NCI-H2196 treated with DMSO at 0.1 percent for 48 hours (cell line): Measurements from ENCODE around the gene PHYHIPL.
A peak's percentile ranks its signal among the peaks of the same experiment; 100 is the strongest.
"Not testable (repeated sequence)": the region's sequence is repeated elsewhere in the genome, so short reads cannot be mapped to it uniquely, and the experiment has no call there.

ENCODE experiments used
- DNase-seq: peaks from one replicate; lab custom pipeline; 2025; ENCODE audit not compliant: unreplicated experiment; lab: John Stamatoyannopoulos, UW

The PHYHIPL gene

DNA sequence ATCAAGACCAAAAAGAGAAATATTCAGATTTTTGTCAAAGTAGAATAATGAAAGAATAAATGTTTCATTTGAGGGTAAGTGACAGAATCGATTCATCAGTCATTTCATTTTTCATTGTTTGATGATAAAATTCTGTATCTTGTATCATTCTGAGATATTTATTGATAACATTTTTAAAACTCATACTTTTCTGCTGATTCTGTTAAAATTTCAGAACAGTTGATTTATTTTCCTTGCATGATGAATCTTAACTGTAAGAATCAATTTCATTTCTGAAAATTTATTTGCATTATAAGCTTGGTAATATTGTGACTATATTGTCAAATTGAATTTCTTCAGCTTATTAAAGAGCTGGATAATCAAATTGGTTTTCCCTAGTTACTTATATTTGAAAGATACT is 13.9 kb downstream of the PHYHIPL start:
- DNase-seq: no peak

DNA sequence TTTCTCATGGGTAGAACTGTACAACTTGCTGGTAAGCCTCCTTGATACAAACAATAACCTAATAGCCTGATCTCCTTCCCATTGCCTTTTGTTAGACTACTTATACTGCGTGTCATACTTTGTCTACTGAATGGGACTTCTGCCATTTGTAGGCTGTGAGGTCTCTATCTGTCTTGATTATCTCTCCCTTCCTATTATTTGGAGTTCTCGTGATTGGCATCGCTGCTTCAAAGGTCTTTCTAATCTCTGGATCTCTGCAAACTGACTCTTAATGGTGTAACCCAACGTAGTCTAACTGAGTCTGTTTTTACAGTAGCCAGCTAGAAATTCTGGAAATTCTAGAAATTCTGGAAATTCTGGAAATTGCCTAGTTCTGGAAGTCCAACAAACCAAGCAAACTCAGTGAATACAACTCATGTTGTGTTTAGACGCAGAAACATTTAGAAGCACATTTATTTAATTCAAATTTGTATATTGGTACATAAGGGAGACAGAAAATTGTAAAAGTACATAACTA is 29.8 kb downstream of the PHYHIPL start:
- DNase-seq: no peak

DNA sequence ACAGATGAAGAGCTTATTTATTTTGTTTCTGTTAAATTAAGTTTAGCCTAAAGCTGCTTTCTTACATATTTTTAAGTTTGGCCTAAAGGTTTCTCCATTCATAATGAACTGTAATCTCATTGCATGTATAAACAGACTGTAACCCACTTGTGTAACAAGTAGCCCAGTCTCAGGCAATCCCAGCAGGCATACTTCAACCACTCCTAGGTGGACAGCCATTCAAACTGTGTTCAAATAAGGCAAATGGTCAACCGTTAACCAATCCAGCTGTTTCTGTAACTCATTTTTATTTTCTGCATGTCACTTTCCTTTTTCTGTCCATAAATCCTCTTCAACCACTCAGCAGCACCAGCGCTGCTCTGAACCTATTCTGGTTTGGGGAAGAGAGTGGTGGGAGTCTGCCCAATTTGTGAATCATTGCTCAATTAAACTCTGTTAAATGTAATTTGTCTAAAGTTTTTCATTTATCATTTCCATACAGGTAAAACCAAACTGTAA is 35.9 kb downstream of the PHYHIPL start:
- no peak for DNase-seq

GRCh38 chr10:59214160-59214559 is 37.7 kb downstream of the PHYHIPL start:
- DNase-seq: no peak

DNA sequence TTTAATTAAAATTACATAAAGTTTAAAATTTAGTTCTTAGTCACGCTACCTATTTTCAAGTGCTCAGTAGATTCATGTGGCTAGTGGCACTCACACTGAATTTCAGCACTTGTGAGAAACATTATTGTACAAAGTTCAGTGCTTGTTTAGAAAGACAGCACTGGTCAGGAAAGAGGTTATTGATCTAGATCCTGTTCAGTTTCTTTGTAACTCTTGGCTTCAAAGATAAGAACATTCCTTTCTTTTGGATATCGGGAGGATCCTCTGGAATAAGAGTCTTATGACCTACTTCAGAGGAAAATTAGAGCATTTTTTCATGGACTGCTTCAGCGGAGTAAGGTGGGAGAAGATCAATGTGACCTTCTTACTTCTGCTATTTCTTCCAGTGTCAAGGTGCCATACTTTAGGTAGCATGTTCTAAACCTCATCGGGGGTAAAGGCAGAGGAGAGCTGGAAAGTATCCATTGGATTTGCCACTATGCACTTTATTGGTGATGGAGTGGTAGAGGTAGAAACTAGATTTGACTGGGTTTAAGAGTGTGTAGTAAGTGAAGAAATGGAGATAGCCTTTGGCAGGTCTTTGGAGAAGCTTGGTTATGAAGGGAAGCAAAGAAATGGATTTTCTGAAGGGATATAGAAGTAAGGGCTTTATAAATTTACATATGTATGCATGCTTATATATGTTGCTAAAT is 39.9 kb downstream of the PHYHIPL start:
- no peak for DNase-seq

GRCh38 chr10:59222788-59223187 is 46.3 kb downstream of the PHYHIPL start:
- DNase-seq: no peak

GRCh38 chr10:59223597-59223996 is 47.2 kb downstream of the PHYHIPL start:
- DNase-seq: not testable (repeated sequence)

GRCh38 chr10:59225211-59225610 is 48.8 kb downstream of the PHYHIPL start:
- DNase-seq: no peak

DNA sequence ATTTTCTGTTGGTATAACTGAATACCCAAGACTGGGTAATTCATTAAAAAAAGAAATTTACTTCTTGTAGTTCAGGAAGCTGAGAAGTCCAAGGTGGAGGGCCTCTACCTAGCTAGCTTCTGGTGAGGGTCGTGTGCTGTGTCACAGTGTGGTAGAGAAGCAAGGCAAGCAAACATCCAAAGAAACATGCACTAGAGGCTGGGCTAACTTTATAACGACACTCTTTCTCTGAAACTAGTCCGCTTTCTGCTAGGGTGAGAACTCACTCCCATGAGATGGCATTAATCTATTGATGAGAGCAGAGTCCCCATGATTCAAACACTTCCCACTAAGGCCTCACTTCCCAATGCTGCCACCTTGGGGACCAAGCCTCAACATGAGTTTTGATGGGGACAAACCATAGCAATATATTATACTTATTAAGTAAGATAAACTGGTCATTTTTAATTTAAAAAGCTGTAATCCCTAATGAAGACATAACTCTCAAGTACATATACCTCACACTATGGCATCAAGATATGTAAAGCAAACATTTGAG is 50.8 kb downstream of the PHYHIPL start:
- no peak for DNase-seq

DNA sequence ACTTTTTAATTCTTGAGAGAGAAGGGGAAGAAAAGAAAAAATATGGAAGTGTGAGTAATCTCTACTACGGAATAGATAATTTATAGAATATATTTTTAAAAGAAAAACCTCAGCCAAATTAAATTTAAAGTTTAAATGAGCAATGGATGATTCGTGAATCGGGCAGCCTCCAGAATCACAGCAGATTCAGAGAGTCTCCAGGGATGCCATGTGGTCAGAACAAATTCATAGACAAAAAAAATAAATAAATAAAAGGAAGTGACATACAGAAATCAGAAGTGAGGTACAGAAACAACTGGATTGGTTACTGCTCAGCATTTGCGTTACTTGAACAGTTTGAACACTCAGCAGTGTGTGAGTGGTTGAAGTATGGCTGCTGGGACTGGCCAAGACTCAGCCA is 53.0 kb downstream of the PHYHIPL start:
- DNase-seq: no peak

- no peak for DNase-seq
These were observed 57.8 kb downstream of the PHYHIPL start for GRCh38 chr10:59234194-59234593.

- no peak for DNase-seq
These were observed 58.5 kb downstream of the PHYHIPL start for GRCh38 chr10:59234816-59235429.

DNA sequence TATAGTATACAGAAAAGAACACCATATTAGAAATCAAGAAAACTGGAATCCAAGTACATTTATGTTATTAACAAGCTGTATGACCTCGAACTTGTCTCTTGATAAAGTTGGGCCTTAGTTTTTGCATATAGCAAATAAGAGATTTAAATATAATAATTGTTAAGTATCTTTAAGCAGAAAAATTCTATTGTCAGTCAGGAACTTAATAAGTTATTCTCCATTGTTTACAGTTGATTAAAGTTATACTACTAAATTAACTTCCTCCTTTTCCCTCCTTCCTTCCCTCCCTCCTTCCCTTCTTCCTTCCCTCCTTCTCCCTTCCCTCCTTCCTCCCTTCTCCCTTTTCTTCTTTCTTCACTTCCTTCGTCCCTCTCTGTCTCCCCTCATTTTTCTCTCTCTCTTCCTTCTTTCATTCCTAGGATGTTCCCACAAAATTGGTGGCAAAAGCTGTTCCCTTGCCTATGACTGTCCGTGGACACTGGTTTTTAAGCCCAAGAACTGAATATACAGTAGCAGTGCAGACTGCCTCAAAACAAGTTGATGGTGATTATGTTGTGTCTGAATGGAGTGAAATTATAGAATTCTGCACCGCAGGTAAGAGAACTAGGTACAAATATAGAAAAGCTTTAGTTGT is 59.7 kb downstream of the PHYHIPL start:
- no peak for DNase-seq

DNA sequence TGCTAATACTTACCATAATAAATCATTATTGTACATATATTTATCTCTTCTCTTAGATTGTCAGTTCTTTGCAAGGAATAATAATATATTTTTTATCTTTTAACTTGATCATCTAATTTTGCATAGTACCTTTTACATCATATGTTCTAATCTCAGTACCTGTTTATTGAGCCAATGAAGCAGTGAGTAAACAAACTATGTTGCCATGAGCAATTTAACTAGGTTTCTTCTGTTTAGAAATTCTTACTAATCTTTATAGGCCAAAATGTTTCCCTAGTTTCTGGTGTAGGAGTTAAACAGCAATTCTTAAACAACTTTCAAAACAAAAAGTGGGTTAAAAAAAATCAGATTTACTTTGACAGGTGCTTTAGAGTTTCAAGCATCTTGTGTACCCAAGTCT is 61.3 kb downstream of the PHYHIPL start:
- DNase-seq: no peak

DNA sequence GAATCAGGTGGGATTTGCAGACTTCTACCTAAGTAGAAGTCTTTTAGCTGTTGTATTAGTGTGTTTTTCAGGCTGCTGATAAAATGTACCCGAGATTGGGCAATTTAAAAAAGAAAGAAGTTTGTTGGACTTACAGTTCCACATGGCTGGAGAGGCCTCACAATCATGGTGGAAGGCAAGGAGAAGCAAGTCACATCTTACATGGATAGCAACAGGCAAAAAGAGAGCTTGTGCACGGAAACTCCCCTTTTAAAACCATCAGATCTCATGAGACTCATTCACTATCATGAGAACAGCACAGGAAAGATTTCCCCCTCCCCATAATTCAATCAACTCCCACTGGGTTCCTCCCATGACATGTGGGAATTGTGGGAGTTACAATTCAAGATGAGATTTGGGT is 62.7 kb downstream of the PHYHIPL start:
- DNase-seq: not testable (repeated sequence)

DNA sequence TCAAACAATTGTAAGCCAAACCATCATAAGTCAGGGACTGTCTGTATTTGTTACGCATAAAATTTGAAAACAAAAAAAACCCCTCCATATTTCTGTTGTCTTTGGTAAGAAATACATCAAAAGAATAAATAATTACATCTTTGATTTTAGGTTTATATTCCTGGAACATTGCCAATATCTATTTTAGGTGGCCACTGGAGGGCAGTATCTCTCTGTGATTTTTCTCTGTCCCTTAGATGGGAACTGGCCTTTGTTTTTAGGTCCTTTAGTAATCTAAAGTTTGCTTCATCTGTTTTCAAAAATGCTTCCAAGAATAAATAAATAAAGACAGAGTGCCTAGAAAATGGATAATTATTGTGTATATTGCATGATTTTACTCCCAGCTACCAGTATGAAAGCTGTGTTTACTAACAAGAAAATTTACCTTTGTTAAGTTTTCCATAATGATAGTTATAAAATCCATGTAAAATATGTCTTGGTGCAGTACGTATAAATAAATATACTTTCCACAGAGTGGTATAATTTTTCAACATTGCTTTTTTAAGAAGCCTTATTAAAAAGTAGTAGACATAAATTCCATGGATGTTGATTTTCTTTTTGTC is 64.2 kb downstream of the PHYHIPL start:
- DNase-seq: peak; percentile 1

DNA sequence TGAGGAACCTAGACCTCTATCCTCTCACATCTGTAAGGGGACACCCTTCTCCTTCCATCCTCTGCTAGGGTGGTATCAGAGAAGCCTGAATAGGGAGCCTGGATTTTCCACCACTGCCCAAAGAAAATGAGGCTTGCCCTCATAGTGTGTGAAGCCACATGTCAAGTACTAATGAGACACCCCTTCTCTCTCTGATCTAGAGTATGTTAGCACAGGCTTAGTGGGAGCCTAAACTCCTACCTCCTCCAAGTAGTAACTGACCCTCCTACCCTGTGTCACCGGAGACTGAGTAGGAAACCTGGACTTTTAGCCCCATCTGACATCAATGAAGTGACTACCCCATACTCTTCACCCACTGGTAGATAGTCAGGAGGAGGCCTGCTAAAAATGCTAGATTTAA is 65.6 kb downstream of the PHYHIPL start:
- no peak for DNase-seq

DNA sequence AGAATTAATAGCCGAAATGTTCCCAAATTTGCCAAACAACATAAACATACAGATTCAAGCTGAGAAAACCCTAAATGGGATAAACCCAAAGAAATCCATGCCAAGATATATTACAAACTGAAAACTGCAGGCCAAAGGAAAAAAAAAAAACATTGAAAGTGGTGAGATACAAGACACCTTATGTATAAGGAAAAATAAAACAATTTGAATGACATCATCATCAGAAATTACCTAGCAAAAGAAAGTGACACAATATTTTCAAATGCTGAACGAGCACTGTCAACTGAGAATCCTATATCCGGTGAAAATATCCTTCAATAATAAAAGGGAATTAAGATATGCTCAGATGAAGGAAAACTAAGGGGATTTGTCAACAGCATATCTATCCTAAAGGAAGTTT is 66.5 kb downstream of the PHYHIPL start:
- DNase-seq: no peak

DNA sequence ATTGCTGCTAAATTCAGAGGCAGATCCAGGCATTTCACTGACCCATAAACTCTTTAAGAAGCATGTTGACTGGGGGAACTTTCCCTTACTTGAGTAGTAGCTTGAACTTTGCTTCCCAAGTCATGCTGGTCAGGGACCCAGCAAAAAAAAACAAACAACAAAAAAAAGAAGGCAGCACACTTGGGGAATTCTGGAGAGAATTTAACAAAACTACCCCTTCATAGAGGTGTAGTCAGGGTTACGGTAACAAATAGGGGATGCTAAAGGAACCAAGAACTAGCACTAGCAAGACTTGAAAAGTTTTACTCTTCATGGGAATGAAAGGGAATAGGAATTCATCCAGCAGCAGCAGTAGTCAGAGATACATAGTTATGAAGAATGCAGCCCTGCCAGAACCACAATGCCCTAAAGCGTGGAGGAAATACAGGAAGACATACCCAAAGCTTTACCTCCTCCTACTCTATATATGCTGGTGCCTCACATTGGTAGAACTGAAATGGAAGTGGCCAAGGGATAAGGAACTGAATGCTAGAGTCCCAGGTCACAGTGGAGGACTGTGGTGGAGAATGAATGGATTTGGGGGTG is 67.3 kb downstream of the PHYHIPL start:
- DNase-seq: no peak

GRCh38 chr10:59244871-59245270 is 68.4 kb downstream of the PHYHIPL start:
- DNase-seq: no peak

DNA sequence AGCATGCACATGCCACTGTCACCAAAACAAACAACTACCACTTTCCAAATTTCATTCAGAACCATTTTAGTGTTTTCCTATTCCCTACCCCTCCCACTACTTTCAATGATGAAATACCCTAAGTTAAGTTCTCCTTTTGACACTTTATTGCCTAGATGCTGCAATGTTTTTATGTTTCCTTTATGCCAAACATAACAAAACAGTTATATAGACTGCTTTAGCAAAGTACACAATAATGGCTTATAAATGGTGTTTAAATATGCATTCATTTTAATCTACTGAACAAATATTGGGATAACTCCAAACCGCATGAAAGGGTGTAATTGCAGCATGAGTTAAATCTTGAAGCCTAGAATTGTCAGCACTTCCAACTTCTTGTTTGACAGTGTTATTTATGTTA is 69.2 kb downstream of the PHYHIPL start:
- no peak for DNase-seq
